ENCODE results near the gene RPL18.
"Not testable (repeated sequence)": the region's sequence is repeated elsewhere in the genome, so short reads cannot be mapped to it uniquely, and the experiment has no call there.

RPL18 gene

GRCh38 chr19:48577908-48578307 lies 41.1 kb downstream of the RPL18 start:
- DNase-seq, result not testable (repeated sequence)

GRCh38 chr19:48575931-48576622 lies 42.9 kb downstream of the RPL18 start:
- DNase-seq, result no peak

GRCh38 chr19:48573163-48573505 lies 45.8 kb downstream of the RPL18 start:
- no peak for DNase-seq

GRCh38 chr19:48571378-48572162 lies 47.4 kb downstream of the RPL18 start:
- DNase-seq, result no peak

DNA sequence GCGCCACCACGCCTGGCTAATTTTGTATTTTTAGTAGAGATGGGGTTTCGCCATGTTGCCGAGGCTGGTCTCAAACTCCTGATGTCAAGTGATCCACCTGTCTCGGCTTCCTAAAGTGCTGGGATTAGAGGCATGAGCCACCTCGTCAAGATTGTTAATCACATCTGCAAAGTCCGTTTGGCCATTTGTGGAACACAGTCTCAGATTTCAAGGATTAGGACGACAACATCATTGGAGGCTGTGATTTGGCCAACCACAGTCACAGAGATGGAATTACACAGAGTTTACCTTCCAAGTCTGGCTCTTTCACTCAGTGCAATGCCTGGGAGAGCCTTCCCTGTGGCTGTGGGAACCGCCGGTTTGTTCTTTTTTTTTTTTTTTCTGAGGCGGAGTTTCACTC lies 49.2 kb downstream of the RPL18 start:
- no peak for DNase-seq

DNA sequence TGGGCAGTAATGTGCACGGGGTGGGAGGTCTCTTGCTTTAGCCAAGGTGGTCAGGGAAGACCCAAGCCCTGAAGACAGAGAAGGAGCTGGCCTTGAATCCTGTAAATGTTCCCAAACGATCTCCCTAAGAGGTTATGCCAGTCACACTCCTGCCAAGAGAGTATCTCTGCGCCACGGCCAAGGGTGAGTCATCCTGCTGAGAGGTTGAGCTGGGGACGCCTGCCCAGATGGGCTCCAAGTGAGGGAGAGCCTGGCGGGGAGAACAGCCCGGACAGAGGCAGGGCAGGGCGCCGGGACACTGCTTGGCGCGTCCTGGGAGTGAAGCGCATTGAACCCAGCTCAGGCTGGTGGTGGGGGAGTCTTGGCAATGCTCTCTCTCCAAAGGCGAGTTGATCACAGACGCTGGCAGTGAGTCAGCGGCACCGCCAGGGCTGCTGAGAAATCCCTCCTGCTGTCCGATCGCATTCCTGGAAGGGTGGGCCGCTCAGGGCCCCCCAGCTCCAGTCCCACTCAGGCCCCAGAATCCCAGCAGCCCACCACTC lies 50.6 kb downstream of the RPL18 start:
- DNase-seq, result peak in 3 of 4 experiments; percentile 15 to 44 (median 25)

Data from suppressor macrophage (primary cell).